Omental fat pad (tissue), 4 donors: ENCODE data around the gene FAM24A. TPM values are rescaled to one million over a fixed set of nuclear protein-coding genes. Genes with fewer than 3 reads are reported as not detected.

ENCODE experiments used
- ATAC-seq: fragments of 150-250 bp; one replicate; pipeline ENCODE4 v1.9.1; 2016; ENCODE audit warnings: mild to moderate bottlenecking, moderate library complexity; ENCODE audit not compliant: low FRiP score
- DNase-seq: peaks from one replicate; pipeline ENCODE4 v3.0.0-alpha.2; 2019; ENCODE audit warnings: low spot score
- total RNA-seq, 4 donors: library from RNA; depleted of rRNA; stranded (reverse); fragments of >200 nt; gene quantifications; one replicate each; pipeline ENCODE4 v1.1.0, GENCODE V29; 2016
- TF ChIP-seq, protein P1 (sequence below), 3 donors: fragments of 450-650 bp; IDR thresholded peaks; one replicate each; pipeline ENCODE4 v1.5.1; 2016 to 2017; ENCODE audit warnings: antibody characterized with exemption in 3 of 3, mild to moderate bottlenecking in 3 of 3, moderate library complexity in 2 of 3

The FAM24A gene
- total RNA-seq, 4 donors from 2014 or later: not detected

DNA sequence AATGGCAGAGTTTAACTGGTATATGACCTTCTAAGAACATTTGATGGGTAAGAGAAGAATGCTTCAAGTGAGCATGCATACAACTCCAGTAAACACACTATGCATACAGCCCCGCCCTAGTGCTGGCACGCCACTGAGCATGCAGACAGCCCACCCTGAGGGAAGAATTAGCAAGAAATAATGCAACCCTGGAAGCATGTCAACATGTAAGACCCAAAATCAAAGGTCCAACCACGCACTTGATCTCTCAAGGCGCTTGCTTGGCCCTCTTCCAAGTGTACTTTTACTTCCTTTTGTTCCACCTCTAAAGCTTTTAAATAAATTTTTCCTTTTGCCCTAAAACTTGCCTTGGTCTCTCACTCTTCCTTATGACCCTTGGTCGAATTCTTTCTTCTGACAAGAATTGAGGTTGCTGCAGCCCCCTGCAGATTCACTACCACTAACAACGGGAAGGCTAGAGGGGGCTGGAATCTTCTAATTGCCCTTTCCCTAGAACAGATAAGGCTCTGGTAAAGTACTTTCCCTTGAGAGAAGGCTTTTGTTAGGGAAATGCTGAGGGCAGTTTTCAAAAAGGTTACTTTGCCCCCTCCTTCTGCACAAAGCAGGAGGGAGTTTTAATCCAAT lies 34.5 kb upstream of the FAM24A start:
- DNase-seq: no peak
- no peak for ATAC-seq
- TF ChIP-seq, protein P1, sequence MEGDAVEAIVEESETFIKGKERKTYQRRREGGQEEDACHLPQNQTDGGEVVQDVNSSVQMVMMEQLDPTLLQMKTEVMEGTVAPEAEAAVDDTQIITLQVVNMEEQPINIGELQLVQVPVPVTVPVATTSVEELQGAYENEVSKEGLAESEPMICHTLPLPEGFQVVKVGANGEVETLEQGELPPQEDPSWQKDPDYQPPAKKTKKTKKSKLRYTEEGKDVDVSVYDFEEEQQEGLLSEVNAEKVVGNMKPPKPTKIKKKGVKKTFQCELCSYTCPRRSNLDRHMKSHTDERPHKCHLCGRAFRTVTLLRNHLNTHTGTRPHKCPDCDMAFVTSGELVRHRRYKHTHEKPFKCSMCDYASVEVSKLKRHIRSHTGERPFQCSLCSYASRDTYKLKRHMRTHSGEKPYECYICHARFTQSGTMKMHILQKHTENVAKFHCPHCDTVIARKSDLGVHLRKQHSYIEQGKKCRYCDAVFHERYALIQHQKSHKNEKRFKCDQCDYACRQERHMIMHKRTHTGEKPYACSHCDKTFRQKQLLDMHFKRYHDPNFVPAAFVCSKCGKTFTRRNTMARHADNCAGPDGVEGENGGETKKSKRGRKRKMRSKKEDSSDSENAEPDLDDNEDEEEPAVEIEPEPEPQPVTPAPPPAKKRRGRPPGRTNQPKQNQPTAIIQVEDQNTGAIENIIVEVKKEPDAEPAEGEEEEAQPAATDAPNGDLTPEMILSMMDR (IDR thresholded peaks at IDR 0.05): no peak

DNA sequence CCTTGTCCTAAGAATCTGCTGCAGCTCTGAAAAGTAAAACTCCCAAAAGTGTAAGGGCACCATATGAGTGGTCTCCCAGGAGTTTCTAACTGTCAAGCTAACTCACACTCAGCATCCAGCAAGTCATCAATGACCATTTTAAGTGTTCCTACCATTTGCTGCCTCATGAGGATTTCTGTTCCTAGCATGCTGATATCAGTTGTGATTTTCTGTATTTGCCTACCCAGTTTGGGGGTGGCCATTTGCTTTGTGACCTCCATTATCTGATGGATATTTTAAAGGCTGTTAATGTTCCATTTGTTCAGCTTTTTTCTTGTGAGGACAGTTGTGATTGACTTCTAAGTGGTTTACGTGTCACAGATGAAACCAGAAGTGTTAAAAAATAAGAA lies 33.9 kb upstream of the FAM24A start:
- TF ChIP-seq, protein P1 (IDR thresholded peaks at IDR 0.05): no peak
- ATAC-seq (no peak), DNase-seq (no peak)

DNA sequence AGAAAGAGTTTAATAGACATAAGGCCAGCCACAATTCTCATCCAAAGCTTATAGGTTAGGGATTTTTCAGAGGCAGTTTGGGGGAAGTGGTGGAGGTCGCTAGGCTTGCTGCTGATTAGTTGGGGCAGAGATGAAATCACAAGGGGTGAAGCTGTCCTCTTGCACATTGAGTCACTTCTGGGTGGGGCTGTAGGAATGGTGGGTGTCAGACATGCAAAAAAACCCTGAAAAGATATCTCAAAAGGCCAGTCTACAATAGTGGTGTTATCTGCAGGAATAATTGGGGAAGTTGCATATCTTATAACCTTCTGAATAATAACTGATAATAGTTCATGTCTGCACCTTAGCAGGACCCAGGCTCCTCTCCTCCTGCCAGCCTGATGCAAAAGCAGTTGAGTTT lies 33.1 kb upstream of the FAM24A start:
- TF ChIP-seq, protein P1 (IDR thresholded peaks at IDR 0.05): no peak
- no peak for ATAC-seq
- DNase-seq: no peak

DNA sequence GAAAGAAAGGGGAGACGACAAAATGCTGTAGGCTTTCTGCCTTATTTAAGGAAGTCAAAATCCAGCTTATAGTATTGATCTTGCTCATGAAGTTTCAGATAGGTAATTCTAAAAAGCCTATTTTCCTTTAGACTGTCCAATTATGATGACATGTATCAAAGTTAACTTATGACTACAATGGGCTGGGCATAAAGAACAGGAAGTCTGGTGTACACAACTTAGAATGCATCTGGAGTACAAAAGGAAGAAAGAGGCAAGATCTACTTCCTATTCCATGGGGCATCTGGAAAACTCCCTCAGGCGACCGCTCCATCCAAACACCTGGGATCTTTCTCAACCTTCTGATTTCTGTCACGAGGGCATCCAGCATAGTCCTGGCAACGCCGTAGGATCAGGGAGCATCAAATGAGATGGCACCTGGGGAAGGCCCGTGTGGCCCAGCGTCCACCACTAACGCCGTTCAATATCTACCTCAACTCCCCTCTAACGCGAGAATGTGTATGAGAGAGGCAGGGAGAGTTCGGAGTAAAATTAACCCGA lies 31.5 kb upstream of the FAM24A start:
- ATAC-seq: peak; percentile 37
- TF ChIP-seq, protein P1 (IDR thresholded peaks at IDR 0.05): no peak
- no peak for DNase-seq

DNA sequence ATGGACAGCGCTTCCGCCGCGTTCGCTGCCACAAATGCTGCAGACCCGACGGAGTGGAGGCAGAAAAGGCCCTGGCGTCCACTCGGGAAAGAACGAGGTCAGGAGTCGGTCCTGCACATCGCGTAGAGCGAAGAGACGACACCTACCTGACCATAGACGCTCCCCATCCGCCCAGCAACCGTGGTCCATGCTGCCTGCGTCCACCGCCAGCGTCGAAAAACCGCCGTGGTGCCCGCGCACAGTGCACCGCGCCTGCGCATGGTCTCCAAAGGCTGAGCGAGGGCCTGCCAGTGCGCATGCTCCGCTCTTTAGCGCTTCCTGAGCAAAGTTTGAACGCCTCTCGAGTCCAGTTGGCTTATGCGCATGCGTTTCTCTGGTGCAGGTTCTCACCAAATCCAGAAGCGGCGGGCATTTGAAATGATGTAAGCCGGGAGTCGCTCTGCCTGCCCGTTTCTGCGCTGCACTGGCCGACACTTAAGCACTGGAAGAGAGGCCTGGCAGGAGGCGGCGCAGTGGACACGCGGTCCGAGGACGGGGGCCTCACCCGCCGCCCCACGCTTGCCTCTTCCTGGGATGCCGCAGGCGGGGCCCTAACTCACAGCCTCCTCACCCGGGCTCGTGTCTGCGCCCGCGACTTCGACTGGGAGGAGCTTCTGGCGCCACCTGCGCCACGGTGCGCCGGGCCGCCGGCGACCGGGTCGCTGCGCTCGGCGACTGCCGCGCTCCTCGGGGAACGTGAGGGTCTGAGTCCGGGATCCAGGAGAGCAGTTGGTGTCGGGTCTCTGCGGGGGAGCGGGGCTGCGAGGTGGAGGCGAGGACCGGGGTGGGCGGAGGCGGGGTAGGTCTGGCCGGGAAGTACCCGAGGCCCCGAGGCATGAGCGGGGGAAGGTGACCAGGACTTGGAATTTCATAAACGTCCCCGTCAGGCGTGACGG lies 30.8 kb upstream of the FAM24A start, which contains the start of gene FAM24B:
Gene FAM24B (minus strand): TSS at position 243 of the 935 bp plus-strand sequence. CDS start 29,066 bp downstream, outside the sequence.
- TF ChIP-seq, protein P1 (IDR thresholded peaks at IDR 0.05): no peak
- peak; percentile 99 for ATAC-seq
- DNase-seq: peak; percentile 76

DNA sequence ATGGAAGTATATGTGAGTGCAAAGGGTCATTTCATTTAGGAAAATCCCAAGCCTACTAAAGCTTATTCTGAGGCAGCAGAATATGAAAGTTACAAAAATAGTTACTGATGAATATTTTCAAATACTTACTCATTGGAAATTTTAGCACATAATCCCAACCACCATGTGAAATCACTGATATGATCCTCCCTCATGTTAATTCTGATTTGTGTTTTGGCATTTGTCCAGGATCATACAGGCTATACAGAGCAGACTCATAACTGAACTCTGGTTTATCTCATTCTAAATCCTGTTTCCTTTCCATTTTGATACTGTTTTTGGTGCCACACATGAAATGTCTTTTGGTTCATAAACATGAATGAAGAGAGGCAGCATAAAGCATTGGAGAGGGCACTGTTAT lies 27.6 kb upstream of the FAM24A start:
- no peak for DNase-seq
- TF ChIP-seq, protein P1 (IDR thresholded peaks at IDR 0.05): no peak
- ATAC-seq: no peak
